Measurements from ENCODE around the gene ALOX12B. TPM values are rescaled to one million over a fixed set of nuclear protein-coding genes. Genes with fewer than 3 reads are reported as not detected.

Gene ALOX12B
- total RNA-seq, 2 experiments from 2014 or later: 0.27 to 0.31 TPM

DNA sequence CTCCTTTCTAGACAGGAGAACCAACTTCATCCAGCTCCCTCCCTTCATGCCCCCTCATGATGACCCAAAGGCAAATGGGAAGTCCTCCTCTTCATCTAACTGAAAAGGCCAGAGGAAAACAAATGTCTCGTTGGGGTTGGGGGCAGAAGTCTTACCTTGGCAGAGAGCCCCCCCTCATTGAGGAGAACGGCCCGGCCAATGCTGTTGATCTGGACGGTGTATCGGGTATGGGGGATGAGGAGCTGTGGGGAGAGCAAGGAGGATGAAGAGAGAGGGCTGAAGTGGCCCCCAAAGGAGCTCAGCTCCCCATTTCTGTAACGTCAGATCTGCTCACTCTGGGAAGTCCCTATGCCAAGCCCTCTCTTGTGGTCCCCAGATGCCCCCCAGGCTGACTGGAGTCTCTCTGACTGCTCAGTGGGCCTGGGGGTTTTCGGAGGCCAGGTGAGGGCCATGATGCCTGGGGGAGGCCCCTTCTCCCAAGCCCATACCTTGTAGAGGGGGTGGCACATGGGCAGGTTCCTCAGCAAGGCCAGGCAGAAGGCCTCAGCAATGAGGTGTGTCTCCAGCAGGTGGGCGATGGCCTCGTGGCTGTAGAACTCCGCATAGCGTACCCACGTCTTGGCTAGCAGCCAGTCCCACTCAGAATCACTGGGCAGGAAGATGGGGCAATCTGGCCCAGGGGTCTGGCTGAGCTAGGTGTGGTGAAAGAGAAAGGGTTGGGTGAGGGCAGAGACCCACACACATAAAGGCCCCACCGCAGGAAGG lies 10.8 kb downstream of the ALOX12B start:
- peaks cover 35% of the 10 kb centered on the region for H3K4me1 Mint-ChIP-seq

DNA sequence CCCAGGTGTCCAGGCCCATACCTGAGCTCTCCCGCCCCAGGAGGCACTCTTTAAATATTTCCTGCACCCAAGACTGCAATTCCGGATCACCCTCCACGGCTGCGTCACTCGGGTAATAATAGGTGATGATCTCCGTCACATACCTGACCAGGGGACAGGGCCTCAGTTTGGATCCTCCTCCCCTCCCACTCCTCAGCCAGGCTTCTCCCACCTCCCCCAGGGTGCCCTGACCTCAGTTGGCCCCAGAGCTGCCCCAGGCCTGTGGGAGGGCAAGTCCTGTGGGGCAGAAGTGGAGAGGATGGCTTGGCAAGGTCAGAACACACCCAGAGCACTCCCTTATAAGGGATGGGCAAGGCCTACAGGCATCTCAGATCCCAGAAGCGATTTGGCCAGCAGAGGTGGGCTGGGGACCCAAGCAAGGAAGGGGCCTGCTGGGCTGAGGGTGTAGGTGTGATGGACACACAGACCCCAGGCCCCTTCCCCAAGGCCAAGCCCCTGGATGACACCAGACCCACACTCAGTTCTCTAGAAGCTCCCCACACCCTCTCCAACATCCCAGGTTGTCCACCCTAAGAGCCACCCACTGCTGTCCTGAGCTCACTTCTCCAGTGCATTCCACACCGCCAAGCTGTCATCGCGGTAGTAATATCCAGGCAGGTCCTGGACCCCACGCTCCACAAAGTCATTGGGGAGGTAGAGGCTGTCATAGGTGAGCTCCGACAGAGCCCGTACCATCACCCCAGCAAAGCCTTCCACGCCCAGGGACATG lies 11.8 kb downstream of the ALOX12B start:
- no peak for DNase-seq
- Mint-ChIP-seq H3K27me3 (peaks cover 43% of the 10 kb centered on the region), H3K4me3 (no peak overlapping the region), H3K4me1 (peaks cover 34% of the 10 kb centered on the region), H3K27ac (no peak overlapping the region), H3K9me3 (no peaks in the 10 kb centered on the region), H3K36me3 (ENCODE audit: low read depth) (no peaks in the 10 kb centered on the region)
- ChIA-PET POLR2A (no interaction called here), CTCF (interaction anchor here (0.6 to 3.5 kb wide), 9 partner anchors 11 to 224 kb away, joined by 3 to 32 read pairs (median 6); partner anchors contain the start of genes ALOX12B and HES7)

More for the DNA sequence above, 10.8 kb downstream of the ALOX12B start:
- peaks cover 36% of the 10 kb centered on the region for H3K27me3 Mint-ChIP-seq
- H3K9me3 Mint-ChIP-seq: no peaks in the 10 kb centered on the region
- POLR2A ChIA-PET: no interaction called here
- CTCF ChIA-PET: interaction anchor here (0.6 to 3.5 kb wide), 7 partner anchors 15 to 223 kb away, joined by 3 to 32 read pairs (median 5); no protein-coding TSS in a partner anchor
- H3K27ac Mint-ChIP-seq: no peak overlapping the region
- H3K4me3 Mint-ChIP-seq: no peak overlapping the region
- DNase-seq: no peak
- H3K36me3 Mint-ChIP-seq (ENCODE audit: low read depth): no peaks in the 10 kb centered on the region

DNA sequence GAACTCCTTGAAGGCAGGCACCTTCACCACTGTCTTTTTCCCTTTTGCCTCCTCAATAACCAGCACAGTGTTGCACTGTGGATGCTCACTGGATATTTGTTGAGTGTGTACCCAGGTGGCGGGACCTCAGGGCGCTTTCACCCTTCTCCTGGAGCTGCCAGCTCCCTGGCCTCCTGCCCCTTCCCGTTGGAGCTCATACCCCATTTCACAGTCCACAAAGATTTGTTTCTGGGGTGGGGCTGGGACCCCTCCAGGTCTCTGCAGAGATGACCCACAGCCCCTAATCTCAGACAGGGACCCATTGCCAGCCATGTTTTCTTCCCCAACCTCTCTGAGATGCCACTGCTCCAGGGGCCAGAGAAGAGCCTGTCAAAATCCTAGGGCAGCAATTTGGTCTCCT lies 12.4 kb downstream of the ALOX12B start:
- Mint-ChIP-seq H3K36me3 (ENCODE audit: low read depth) (no peaks in the 10 kb centered on the region), H3K27ac (no peak overlapping the region), H3K4me3 (no peak overlapping the region), H3K4me1 (peaks cover 29% of the 10 kb centered on the region), H3K9me3 (no peaks in the 10 kb centered on the region), H3K27me3 (peaks cover 49% of the 10 kb centered on the region)
- CTCF ChIA-PET: interaction anchor here (1.2 to 3.5 kb wide), 6 partner anchors 12 to 35 kb away, joined by 4 to 32 read pairs (median 14); partner anchors contain the start of gene ALOX12B
- POLR2A ChIA-PET: no interaction called here
- no peak for DNase-seq

- no peak for DNase-seq
- Mint-ChIP-seq H3K4me3 (no peak overlapping the region), H3K4me1 (peaks cover 25% of the 10 kb centered on the region), H3K9me3 (no peaks in the 10 kb centered on the region), H3K27me3 (peaks cover 51% of the 10 kb centered on the region), H3K36me3 (ENCODE audit: low read depth) (no peaks in the 10 kb centered on the region), H3K27ac (no peak overlapping the region)
- ChIA-PET CTCF (interaction anchor here (0.6 to 3.5 kb wide), 12 partner anchors 10 to 162 kb away, joined by 3 to 32 read pairs (median 9); partner anchors contain the start of genes ALOX12B and ALOXE3), POLR2A (no interaction called here)
Observed at GRCh38 chr17:8074554-8074953, 13.0 kb downstream of the ALOX12B start.

GRCh38 chr17:8073627-8074484 lies 13.7 kb downstream of the ALOX12B start:
- Mint-ChIP-seq H3K27ac (no peak overlapping the region), H3K4me3 (peak overlapping the region; percentile 60), H3K36me3 (ENCODE audit: low read depth) (no peaks in the 10 kb centered on the region), H3K9me3 (no peaks in the 10 kb centered on the region), H3K27me3 (peaks cover 57% of the 10 kb centered on the region), H3K4me1 (peaks cover 21% of the 10 kb centered on the region)
- CTCF ChIA-PET: interaction anchor here (0.6 to 3.5 kb wide), 18 partner anchors 9 to 203 kb away, joined by 3 to 32 read pairs (median 4); partner anchors contain the start of genes ALOX12B and ALOXE3
- POLR2A ChIA-PET: no interaction called here
- peak; percentile 85 for DNase-seq

DNA sequence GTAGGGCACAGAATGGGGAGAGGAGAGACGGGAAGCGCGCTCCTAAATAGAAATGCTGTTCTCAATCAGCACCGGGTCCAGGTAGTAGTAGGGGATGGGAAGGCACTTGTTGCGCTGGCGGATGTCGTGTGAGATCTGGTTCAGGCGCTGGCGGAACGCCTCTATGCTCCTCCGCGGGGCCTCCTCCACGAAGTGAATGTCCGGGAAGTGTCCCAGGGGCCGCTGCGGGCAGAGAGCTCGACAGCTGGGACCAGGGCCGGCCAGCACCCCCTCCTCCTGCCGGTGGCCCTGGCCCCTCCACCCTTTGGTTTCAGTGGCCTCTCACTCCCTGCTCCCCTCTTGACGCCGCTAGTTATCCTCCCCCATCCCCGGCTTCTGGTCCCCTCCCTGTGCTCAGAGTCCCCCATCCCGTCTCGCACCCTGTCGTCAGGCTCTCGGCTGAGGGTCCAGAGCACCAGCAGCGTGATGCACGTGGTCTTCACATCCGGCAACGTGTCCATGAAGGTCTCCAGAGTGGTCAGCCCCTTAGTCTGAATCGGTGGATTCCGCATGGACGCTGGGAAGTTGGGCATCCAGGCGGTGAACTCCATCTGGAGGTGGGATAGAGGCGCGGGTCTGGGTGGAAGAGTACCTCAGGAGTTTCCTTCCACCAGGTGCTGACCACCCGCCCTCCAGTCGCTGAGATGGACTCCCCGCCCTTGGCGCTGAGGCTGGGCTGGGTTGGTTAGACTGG lies 14.6 kb downstream of the ALOX12B start:
- CTCF ChIA-PET: interaction anchor here (1.0 to 3.5 kb wide), 11 partner anchors 9 to 202 kb away, joined by 3 to 32 read pairs (median 13); partner anchors contain the start of genes ALOX12B and ALOXE3
- no peaks in the 10 kb centered on the region for H3K36me3 Mint-ChIP-seq (ENCODE audit: low read depth)
- peak overlapping the region; percentile 9 for H3K4me3 Mint-ChIP-seq
- no peak overlapping the region for H3K27ac Mint-ChIP-seq
- H3K4me1 Mint-ChIP-seq: peaks cover 21% of the 10 kb centered on the region
- peak; percentile 29 for DNase-seq
- peaks cover 57% of the 10 kb centered on the region for H3K27me3 Mint-ChIP-seq
- H3K9me3 Mint-ChIP-seq: no peaks in the 10 kb centered on the region
- POLR2A ChIA-PET: no interaction called here

DNA sequence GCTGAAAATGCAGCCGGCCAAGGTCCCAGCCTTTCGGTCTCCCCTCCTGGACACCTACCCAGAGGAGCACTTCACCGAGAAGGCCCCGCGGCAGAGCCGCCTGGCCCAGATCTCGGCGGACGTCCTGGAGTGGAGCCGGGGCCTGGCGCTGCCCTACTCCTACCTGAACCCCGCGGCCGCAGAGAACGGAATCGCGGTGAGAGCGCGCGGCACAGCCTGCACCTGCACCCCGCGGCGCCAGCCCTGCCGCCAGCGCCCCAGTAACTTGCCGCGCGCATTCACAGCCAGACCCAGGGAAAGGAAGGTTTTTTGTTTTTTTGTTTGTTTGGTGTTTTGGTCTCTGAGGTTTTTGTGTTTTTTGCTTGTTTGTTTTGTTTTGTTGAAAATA lies 15.2 kb downstream of the ALOX12B start:
- POLR2A ChIA-PET: no interaction called here
- DNase-seq: no peak
- CTCF ChIA-PET: no interaction called here
- H3K9me3 Mint-ChIP-seq: no peaks in the 10 kb centered on the region
- H3K4me1 Mint-ChIP-seq: peaks cover 21% of the 10 kb centered on the region
- H3K4me3 Mint-ChIP-seq: peak overlapping the region; percentile 9
- H3K27ac Mint-ChIP-seq: no peak overlapping the region
- peaks cover 58% of the 10 kb centered on the region for H3K27me3 Mint-ChIP-seq
- no peaks in the 10 kb centered on the region for H3K36me3 Mint-ChIP-seq (ENCODE audit: low read depth)

- ChIA-PET CTCF (interaction anchor here (1.4 to 2.2 kb wide), 3 partner anchors 9 to 150 kb away, joined by 3 to 7 read pairs (median 6); partner anchors contain the start of gene ALOX12B), POLR2A (no interaction called here)
- Mint-ChIP-seq H3K27ac (no peak overlapping the region), H3K36me3 (ENCODE audit: low read depth) (no peaks in the 10 kb centered on the region), H3K9me3 (no peaks in the 10 kb centered on the region), H3K4me1 (peaks cover 21% of the 10 kb centered on the region), H3K27me3 (peaks cover 58% of the 10 kb centered on the region), H3K4me3 (no peak overlapping the region)
- DNase-seq: no peak
Observed at GRCh38 chr17:8071496-8071895, 16.0 kb downstream of the ALOX12B start.

DNA sequence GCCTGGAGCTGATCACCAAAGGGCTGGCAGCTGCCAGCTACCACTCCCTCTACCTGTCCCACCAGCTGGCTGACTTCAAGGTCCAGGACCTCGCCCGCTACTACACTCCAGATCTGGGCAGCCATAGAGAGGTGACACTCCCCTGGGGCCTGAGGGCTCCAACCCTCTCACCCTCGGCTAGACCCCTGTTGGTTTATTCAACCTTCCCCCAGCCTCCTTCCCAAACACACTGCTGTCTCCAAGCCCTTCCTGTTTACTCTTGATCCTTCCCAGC lies 18.0 kb downstream of the ALOX12B start:
- ChIA-PET CTCF (interaction anchor here (0.6 to 2.0 kb wide), 6 partner anchors 9 to 63 kb away, joined by 3 to 10 read pairs (median 6); no protein-coding TSS in a partner anchor), POLR2A (no interaction called here)
- Mint-ChIP-seq H3K27ac (no peak overlapping the region), H3K9me3 (no peaks in the 10 kb centered on the region), H3K4me1 (peaks cover 20% of the 10 kb centered on the region), H3K4me3 (no peak overlapping the region), H3K36me3 (ENCODE audit: low read depth) (no peaks in the 10 kb centered on the region), H3K27me3 (peaks cover 50% of the 10 kb centered on the region)
- DNase-seq: no peak

DNA sequence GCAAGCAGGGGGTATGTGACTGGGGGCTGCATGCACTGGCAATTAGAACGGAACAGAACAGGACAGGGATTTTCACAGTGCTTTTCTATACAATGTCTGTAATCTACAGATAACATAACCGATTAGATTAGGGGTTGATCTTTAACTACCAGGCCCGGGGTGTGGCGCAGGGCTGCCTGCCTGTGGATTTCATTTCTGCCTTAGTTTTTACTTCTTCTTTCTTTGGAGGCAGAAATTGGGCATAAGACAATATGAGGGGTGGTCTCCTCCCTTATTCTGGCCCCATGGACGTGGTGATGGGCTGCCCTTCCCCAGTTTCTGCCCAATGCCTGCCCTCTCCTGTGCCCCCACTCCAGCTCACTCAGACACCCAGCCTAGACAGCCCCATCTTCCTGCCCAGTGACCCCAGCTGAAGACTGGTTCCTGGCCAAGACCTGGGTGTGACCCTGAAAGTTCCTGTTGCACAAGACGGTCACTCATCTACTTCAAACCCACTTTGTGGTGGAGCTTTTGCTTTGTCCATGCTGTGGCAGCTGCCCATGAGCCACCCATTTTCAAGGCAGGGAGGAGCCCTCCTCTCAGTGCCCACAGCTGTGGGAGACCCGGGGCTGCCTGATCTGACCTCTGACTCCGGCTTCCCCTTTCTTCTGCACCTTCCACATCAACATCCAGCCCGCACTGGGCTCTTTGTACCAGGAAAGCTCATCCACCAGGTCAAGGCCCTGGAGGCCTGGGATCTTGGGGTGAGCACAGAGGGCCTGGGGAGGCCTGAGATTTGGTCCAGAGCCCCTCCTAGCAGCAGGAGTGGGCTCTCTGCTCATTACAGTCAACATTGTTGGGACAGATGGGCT lies 18.6 kb downstream of the ALOX12B start:
- no peak for DNase-seq
- H3K9me3 Mint-ChIP-seq: no peaks in the 10 kb centered on the region
- H3K4me3 Mint-ChIP-seq: no peak overlapping the region
- H3K27me3 Mint-ChIP-seq: peaks cover 48% of the 10 kb centered on the region
- ChIA-PET POLR2A (no interaction called here), CTCF (interaction anchor here (0.6 to 2.0 kb wide), 8 partner anchors 8 to 63 kb away, joined by 3 to 10 read pairs (median 4); no protein-coding TSS in a partner anchor)
- H3K36me3 Mint-ChIP-seq (ENCODE audit: low read depth): no peaks in the 10 kb centered on the region
- H3K27ac Mint-ChIP-seq: no peak overlapping the region
- peaks cover 16% of the 10 kb centered on the region for H3K4me1 Mint-ChIP-seq

DNA sequence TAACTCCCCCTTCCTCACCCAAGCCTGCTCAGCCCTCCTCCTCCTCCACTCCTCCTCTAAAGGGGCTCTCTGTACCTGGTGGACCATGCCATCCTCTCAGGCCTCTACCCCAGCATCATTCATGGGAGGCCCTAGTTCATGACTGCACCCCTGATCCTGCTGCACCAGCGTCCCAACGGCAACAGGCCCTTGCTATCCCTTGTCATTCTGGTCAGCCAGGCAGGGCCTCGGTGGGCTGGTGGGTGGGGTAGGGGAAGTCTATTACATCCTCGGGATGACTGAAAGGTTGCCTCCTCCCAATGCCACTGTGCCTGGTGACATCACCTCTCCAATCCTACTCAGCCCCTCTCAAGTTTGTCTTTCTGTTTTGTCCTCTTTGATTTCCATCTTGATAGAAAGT lies 19.7 kb downstream of the ALOX12B start:
- CTCF ChIA-PET: interaction anchor here (1.1 kb wide), 1 partner anchor 43 kb away, joined by 3 read pairs; no protein-coding TSS in a partner anchor
- peaks cover 5% of the 10 kb centered on the region for H3K4me1 Mint-ChIP-seq
- H3K4me3 Mint-ChIP-seq: no peak overlapping the region
- H3K27ac Mint-ChIP-seq: no peak overlapping the region
- H3K36me3 Mint-ChIP-seq (ENCODE audit: low read depth): no peaks in the 10 kb centered on the region
- no peaks in the 10 kb centered on the region for H3K9me3 Mint-ChIP-seq
- H3K27me3 Mint-ChIP-seq: peaks cover 47% of the 10 kb centered on the region
- POLR2A ChIA-PET: no interaction called here
- DNase-seq: no peak
